HG03457 (cell line): Measurements from ENCODE around the gene PARP14.
"Not testable (repeated sequence)": the region's sequence is repeated elsewhere in the genome, so short reads cannot be mapped to it uniquely, and the experiment has no call there.

Source experiments
- ATAC-seq: cut with Tn5 transposase; IDR thresholded peaks from one replicate; pipeline ENCODE4 v1.9.1; 2021; ENCODE audit warnings: moderate number of reproducible peaks; ENCODE audit not compliant: unreplicated experiment

PARP14 gene

GRCh38 chr3:122714273-122714672 lies 33.6 kb downstream of the PARP14 start:
- no peak for ATAC-seq

GRCh38 chr3:122716667-122717066 lies 36.0 kb downstream of the PARP14 start:
- ATAC-seq, result no peak

- no peak for ATAC-seq
These were observed 38.8 kb downstream of the PARP14 start for GRCh38 chr3:122719273-122719921.

- no peak for ATAC-seq
These were observed 44.5 kb downstream of the PARP14 start for GRCh38 chr3:122725106-122725505.

- no peak for ATAC-seq
These were observed 46.7 kb downstream of the PARP14 start for GRCh38 chr3:122727294-122727693.

- ATAC-seq, result no peak
These were observed 47.1 kb downstream of the PARP14 start for GRCh38 chr3:122727766-122728165.

GRCh38 chr3:122728186-122728585 lies 47.5 kb downstream of the PARP14 start:
- no peak for ATAC-seq

- no peak for ATAC-seq
These were observed 48.3 kb downstream of the PARP14 start for GRCh38 chr3:122728756-122729514.

- no peak for ATAC-seq
These were observed 49.6 kb downstream of the PARP14 start for GRCh38 chr3:122730240-122730639.

- ATAC-seq, result not testable (repeated sequence)
These were observed 52.3 kb downstream of the PARP14 start for GRCh38 chr3:122732682-122733525.

- no peak for ATAC-seq
These were observed 58.5 kb downstream of the PARP14 start for GRCh38 chr3:122739172-122739571.

GRCh38 chr3:122742234-122742633 lies 61.6 kb downstream of the PARP14 start:
- ATAC-seq, result no peak

- ATAC-seq, result no peak
These were observed 63.0 kb downstream of the PARP14 start for GRCh38 chr3:122743581-122744120.

GRCh38 chr3:122745369-122746021 lies 64.9 kb downstream of the PARP14 start:
- ATAC-seq, result no peak

GRCh38 chr3:122747295-122747694 lies 66.7 kb downstream of the PARP14 start:
- ATAC-seq, result not testable (repeated sequence)

- ATAC-seq, result no peak
These were observed 67.7 kb downstream of the PARP14 start for GRCh38 chr3:122748347-122748746.

- ATAC-seq, result no peak
These were observed 74.3 kb downstream of the PARP14 start for GRCh38 chr3:122754929-122755328.

- ATAC-seq, result no peak
These were observed 74.9 kb downstream of the PARP14 start for GRCh38 chr3:122755491-122755890.

GRCh38 chr3:122758877-122759560 lies 78.4 kb downstream of the PARP14 start:
- ATAC-seq, result no peak
